Activated T-helper 1 cell treated with anti-CD3 and anti-CD28 coated beads, Interleukin-12 subunit alpha, Interleukin-12 subunit beta, Interleukin-2, Interleukin-4 antibody, amounts not matched to agents 30 ng/mL and 10 ng/mL and 1 ng/mL, durations not matched to agents 14 hours and 24 hours and 36 hours (primary cell): ENCODE results near the gene AQP6. TPM values are rescaled to one million over a fixed set of nuclear protein-coding genes. Genes with fewer than 3 reads are reported as not detected.

Experiments
- DNase-seq: peaks from one replicate; pipeline ENCODE4 v3.0.0; 2021; ENCODE audit warnings: low spot score
- H3K27ac Mint-ChIP-seq: one replicate; pipeline ENCODE4 v1.8.0; 2021; ENCODE audit warnings: mild to moderate bottlenecking, mixed read lengths
- H3K27me3 Mint-ChIP-seq: one replicate; pipeline ENCODE4 v1.8.0; 2022; ENCODE audit warnings: mild to moderate bottlenecking, moderate library complexity, mixed read lengths; ENCODE audit not compliant: insufficient read depth
- H3K36me3 Mint-ChIP-seq: one replicate; pipeline ENCODE4 v1.8.0; 2021; ENCODE audit warnings: low read depth, mixed read lengths
- H3K4me1 Mint-ChIP-seq: one replicate; pipeline ENCODE4 v1.8.0; 2021; ENCODE audit warnings: low read depth, mixed read lengths
- H3K4me3 Mint-ChIP-seq: one replicate; pipeline ENCODE4 v1.8.0; 2021; ENCODE audit warnings: mild to moderate bottlenecking, moderate library complexity, mixed read lengths
- H3K9me3 Mint-ChIP-seq: one replicate; pipeline ENCODE4 v1.8.0; 2021; ENCODE audit warnings: mixed read lengths
- intact Hi-C: fragments of 100-400 bp; cut with micrococcal nuclease; formaldehyde crosslinking; loops from one replicate; pipeline ENCODE4 v1.15.1; 2024
- total RNA-seq: library from RNA; stranded (reverse); gene quantifications from 2 replicates; pipeline ENCODE4 v1.2.3, GENCODE V29; 2022

Gene AQP6
- total RNA-seq, 1 donor from 2014 or later: not detected

- intact Hi-C loops: no loop called here
- H3K27ac Mint-ChIP-seq: no peak overlapping the region
- H3K9me3 Mint-ChIP-seq: no peaks in the 10 kb centered on the region
- no peaks in the 10 kb centered on the region for H3K36me3 Mint-ChIP-seq
- DNase-seq: no peak
- peaks cover under 1% of the 10 kb centered on the region for H3K4me1 Mint-ChIP-seq
- no peak overlapping the region for H3K4me3 Mint-ChIP-seq
- peaks cover 62% of the 10 kb centered on the region for H3K27me3 Mint-ChIP-seq
Observed at GRCh38 chr12:49954863-49955830, 17.6 kb upstream of the AQP6 start.

GRCh38 chr12:49955899-49956662 is 16.7 kb upstream of the AQP6 start:
- DNase-seq: no peak
- Mint-ChIP-seq H3K9me3 (no peaks in the 10 kb centered on the region), H3K4me3 (no peak overlapping the region), H3K27ac (no peak overlapping the region), H3K4me1 (peaks cover 7% of the 10 kb centered on the region), H3K27me3 (peaks cover 69% of the 10 kb centered on the region), H3K36me3 (no peaks in the 10 kb centered on the region)
- intact Hi-C loops: no loop called here

- Mint-ChIP-seq H3K4me1 (peaks cover 7% of the 10 kb centered on the region), H3K4me3 (no peak overlapping the region), H3K27me3 (peaks cover 71% of the 10 kb centered on the region), H3K9me3 (no peaks in the 10 kb centered on the region), H3K36me3 (no peaks in the 10 kb centered on the region), H3K27ac (no peak overlapping the region)
- intact Hi-C loops: no loop called here
- no peak for DNase-seq
Observed at GRCh38 chr12:49956663-49957569, 15.8 kb upstream of the AQP6 start.

- Mint-ChIP-seq H3K4me1 (peaks cover 7% of the 10 kb centered on the region), H3K4me3 (no peak overlapping the region), H3K27ac (no peak overlapping the region), H3K27me3 (peaks cover 76% of the 10 kb centered on the region), H3K9me3 (no peaks in the 10 kb centered on the region), H3K36me3 (no peaks in the 10 kb centered on the region)
- intact Hi-C loops: no loop called here
- DNase-seq: no peak
Observed at GRCh38 chr12:49957570-49957967, 15.2 kb upstream of the AQP6 start.

GRCh38 chr12:49959685-49960473 is 12.9 kb upstream of the AQP6 start:
- Mint-ChIP-seq H3K36me3 (no peaks in the 10 kb centered on the region), H3K9me3 (no peaks in the 10 kb centered on the region), H3K4me3 (no peak overlapping the region), H3K4me1 (peaks cover 7% of the 10 kb centered on the region), H3K27ac (no peak overlapping the region), H3K27me3 (peaks cover 79% of the 10 kb centered on the region)
- no peak for DNase-seq
- intact Hi-C loops: no loop called here

- Mint-ChIP-seq H3K4me3 (peak overlapping the region; percentile 21), H3K27ac (no peak overlapping the region), H3K9me3 (no peaks in the 10 kb centered on the region), H3K36me3 (no peaks in the 10 kb centered on the region), H3K4me1 (peaks cover 7% of the 10 kb centered on the region), H3K27me3 (peaks cover 80% of the 10 kb centered on the region)
- intact Hi-C loops: no loop called here
- no peak for DNase-seq
Observed at GRCh38 chr12:49960474-49961110, 12.2 kb upstream of the AQP6 start.

- H3K4me1 Mint-ChIP-seq: peaks cover 7% of the 10 kb centered on the region
Observed at GRCh38 chr12:49961111-49961922, 11.4 kb upstream of the AQP6 start, which contains the start of gene AQP5. TSS of gene AQP5 (plus strand) at chr12:49961872. CDS start at chr12:49962018, 146 bp downstream.

GRCh38 chr12:49961993-49962764 is 10.6 kb upstream of the AQP6 start:
- DNase-seq: no peak
- H3K36me3 Mint-ChIP-seq: no peaks in the 10 kb centered on the region
- H3K4me1 Mint-ChIP-seq: peaks cover 7% of the 10 kb centered on the region
- H3K4me3 Mint-ChIP-seq: no peak overlapping the region
- H3K9me3 Mint-ChIP-seq: no peaks in the 10 kb centered on the region
- no peak overlapping the region for H3K27ac Mint-ChIP-seq
- intact Hi-C loops: no loop called here
- H3K27me3 Mint-ChIP-seq: peaks cover 73% of the 10 kb centered on the region

More at GRCh38 chr12:49961111-49961922, 11.4 kb upstream of the AQP6 start, which contains the start of gene AQP5:
- intact Hi-C loops: no loop called here
- peak within 1 kb of the TSS; percentile 21 for H3K4me3 Mint-ChIP-seq
- H3K36me3 Mint-ChIP-seq: no peaks in the 10 kb centered on the region
- DNase-seq: no peak
- no peaks in the 10 kb centered on the region for H3K9me3 Mint-ChIP-seq
- H3K27ac Mint-ChIP-seq: no peak within 1 kb of the TSS
- H3K27me3 Mint-ChIP-seq: peaks cover 78% of the 10 kb centered on the region

- H3K27me3 Mint-ChIP-seq: peaks cover 65% of the 10 kb centered on the region
- no peaks in the 10 kb centered on the region for H3K9me3 Mint-ChIP-seq
Observed at GRCh38 chr12:49962861-49963765, 9.6 kb upstream of the AQP6 start.

More at GRCh38 chr12:49962861-49963765, 9.6 kb upstream of the AQP6 start:
- H3K4me1 Mint-ChIP-seq: peaks cover 7% of the 10 kb centered on the region
- intact Hi-C loops: no loop called here
- DNase-seq: no peak
- no peaks in the 10 kb centered on the region for H3K36me3 Mint-ChIP-seq
- H3K4me3 Mint-ChIP-seq: no peak overlapping the region
- H3K27ac Mint-ChIP-seq: no peak overlapping the region
